ENCODE results near the gene SIRPB1.
"Not testable (repeated sequence)": the region's sequence is repeated elsewhere in the genome, so short reads cannot be mapped to it uniquely, and the experiment has no call there.

The SIRPB1 gene

DNA sequence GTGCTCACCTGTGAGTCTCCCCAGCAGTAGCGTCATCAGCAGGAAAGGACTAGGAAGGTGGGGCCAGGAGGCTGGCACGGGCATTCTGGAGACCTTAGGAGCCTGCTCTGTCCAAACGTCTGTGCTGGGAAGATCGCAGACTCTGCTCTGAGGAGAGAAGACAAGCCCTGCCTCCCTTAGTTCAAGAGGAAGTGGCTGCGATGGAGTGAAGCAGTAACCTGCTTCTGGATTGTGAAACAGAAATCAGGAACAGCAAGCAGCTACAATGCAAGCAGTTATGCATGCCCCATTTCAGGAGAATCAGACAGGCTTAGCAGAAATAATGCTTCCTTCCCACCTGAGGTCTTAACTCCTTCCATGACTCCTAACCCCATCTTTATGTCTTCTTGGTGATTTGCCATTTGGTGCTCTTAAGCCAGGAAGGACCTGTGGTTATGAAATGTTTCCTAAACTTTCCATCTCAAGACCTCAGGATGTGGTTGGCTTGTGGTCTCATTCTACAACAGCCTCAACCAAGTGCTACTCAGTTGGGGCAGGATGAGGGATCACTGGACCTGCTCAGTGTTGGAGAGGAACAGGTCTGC is at the start of gene SIRPB1:
SIRPB1 (minus strand) TSS at position 149 of the 584 bp plus-strand sequence; CDS start at position 84, 65 bp downstream.
- no peak for DNase-seq

DNA sequence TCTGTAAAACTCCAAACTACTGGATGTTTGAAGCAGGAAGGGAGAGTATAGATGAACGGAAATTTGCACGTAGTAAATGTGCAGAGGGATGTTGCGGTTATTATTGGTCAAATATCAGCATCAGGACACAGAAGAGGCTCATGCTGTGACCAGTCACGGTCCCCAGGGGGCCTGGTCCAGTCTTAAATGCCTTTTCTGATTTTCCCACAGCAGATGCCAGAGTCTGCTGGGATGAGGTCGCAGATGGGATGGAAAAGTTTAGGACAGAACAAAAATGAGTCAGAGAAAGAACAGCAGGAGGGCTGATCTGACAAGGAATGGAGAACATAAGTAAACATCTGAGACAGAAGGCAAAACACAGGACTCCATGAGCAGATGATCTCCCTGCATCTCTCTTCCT is 49.5 kb upstream of the SIRPB1 start:
- DNase-seq = no peak

DNA sequence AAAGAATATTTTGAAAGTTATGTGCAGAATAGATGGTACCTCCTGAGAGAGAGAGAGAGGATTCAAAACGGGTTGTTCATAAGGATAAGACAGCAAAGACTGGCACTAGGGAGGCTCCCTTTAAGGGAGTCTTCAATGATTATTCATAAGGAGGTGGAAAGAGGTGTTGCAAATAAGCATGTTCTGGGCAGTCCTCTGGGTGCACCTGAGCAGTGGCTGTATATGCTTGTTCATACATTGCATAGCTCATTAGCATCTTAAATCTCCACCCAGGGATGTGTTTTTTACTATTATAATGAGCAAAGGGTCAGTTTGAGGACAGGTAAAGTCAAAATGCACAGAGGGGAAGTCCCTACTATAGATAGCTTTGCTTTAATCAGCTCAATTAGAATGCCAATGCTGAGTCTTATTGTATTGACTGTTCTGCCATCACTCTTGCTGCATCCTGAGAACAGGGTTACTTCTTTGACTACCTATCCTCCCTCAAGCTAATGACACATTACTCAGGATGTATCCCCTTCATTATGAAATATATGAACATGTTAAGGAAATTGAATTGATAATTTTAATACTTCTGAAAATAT is 47.8 kb upstream of the SIRPB1 start:
- DNase-seq = no peak

DNA sequence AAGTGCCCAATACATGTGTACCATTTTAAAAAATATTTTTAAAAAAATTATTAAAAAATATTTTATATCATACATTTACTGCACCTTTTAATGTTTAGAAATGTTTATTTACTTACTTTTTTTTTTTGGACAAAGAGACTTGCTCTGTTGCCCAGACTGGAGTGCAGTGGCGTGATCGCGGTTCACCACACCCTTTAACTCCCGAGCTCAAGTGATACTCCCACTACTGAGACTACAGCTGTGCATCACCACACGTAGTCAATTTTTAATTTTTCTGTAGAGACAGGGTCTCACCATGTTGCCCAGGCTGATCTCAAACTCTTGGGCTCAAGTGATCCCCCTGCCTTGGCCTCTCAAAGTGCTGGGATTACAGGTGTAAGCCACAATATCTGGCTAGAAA is 47.0 kb upstream of the SIRPB1 start:
- DNase-seq = no peak

DNA sequence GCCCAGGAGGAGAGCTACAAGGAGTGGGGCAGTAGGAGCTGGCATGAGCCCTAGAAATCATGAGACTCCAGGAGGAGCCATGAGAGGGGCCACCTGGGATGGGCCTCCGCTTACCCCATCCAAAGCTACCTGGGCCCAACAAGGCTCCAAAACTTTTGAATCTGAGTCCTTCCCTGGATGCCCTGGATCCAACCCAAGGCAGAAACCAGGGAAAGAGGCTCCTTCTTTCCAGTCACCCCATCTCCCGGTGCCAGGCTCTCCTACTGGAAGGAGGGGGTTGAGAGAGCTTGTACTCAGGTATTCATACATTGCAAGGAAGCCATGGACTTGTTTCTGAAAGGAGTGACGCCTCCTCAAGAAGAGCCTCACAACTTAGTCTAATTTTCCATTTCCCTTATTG is 45.5 kb upstream of the SIRPB1 start:
- no peak for DNase-seq

DNA sequence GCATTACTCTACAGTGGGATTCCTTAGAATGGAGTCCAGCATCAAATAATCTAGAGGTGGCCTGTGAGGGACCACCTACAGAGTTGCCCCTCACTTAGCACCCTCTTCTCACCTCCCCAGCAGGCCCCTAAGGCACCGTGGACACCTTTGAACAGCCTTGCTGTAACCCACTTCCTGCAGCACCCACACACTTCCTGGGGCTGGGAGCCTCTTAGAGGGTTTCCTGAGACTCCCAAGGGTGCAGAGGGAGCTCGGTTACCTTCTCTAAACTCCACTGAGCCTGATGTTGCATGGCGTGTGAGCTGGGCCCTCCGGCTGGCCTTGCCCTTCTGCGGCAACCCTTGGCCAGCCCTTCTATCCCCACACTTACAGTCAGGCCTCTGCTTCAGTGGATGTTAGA is 45.1 kb upstream of the SIRPB1 start:
- no peak for DNase-seq

DNA sequence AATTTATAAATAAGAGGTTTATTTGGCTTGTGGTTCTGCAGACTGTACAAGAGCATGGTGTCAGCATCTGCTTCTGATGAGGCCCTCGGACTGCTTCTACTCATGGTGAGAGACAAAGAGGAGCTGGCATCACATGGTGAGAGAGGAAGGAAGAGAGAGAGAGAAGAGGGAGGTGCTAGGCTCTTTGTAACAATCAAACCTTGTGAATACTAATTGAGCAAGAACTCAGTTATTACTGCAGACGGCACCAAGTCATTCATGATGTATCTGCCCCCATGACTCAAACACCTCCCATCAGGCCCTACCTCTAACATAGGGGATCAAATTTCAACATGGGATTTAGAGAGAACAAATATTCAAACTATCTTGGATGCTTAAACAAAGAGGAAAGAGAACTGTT is 44.1 kb upstream of the SIRPB1 start:
- DNase-seq = no peak

DNA sequence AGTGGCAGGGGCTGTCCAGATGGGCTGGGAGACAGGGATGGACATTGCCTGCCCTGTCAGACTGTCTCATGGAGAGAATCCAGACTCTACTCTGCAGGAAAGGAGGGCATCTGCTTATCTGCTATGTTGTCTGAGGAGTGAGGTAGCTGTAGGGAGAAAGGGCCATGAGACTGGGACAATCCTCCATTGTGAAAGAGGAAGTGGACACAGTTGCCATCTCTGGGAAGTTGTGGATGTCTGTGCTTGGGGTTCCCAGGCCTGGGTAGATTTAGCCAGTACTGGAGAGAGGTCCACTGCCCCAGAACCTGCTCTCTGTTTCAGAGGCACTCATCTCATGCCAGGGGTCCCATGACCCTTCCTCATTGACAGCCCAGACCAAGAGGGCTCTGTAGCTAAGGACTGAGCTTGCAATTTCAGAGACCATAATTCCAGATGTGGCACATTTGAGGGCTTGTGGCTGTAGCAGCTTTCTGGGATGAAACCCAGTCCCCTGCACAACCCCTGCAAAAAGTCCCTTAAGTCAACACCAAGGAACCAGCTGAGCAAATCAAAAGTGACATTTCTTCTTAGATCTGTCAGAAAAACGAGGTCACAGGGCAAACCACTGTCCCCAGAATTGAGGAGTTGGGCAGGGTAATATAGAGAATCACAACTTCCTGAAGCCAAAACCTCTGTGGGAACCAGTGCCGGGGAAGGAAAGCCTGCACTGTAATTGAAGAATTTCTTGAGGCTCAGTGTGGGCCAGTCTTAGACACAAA is 41.9 kb upstream of the SIRPB1 start:
- no peak for DNase-seq

DNA sequence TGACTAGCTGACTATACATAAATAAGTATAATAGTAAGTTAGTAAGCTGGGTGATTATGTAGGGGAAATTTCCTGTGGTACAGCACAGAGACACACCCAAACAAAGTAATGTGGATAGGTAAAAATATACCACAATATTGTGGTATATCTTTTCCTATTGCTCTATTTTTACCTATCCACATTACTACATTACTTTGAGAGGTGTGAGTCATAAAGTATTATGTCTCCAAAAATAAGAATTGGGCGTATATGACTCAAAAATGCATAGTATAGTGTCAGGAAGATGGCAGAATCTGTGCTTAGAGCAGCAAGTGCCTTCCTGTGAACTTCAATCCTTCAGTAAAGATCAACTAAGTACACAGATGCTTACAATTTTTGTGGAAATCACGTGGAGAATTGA is 40.4 kb upstream of the SIRPB1 start:
- no peak for DNase-seq

DNA sequence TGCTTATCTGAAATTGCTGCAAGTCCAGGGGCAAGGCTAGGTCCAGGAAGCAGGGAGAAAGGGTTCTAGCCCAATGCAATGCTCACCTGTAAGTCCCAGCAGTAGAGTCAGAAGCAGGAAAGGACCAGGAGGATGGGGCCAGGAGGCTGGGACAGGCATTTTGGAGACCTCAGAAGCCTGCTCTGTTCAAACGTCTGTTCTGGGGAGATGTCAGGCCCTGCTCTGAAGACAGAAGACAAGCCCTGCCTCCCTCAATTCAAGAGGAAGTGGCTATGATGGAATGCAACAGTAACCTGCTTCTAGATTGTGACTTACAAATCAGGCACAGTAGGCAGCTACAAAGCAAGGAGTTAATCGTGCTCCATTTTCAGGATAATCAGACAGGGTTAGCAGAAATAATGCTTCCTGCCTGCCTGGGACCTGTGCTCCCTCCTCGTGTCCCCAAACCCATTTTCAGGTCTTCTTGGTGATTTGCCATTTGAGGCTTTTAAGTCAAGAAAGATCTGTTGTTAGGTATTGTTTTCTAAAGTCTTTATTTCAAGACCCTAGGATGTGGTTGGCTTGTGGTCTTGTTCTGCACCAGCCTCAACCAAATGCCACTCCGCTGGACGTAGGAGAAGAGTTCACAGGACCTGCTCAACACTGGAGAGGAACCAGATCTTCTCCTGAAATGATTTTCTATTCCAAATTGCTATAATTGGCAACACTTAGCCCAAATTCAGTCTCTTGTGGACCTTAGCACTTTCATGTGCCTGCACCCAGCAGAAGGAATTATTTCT is 37.9 kb upstream of the SIRPB1 start, which contains the start of gene SIRPG:
SIRPG (minus strand) TSS at position 224 of the 779 bp plus-strand sequence; CDS start at position 159, 65 bp downstream.
- DNase-seq = no peak

DNA sequence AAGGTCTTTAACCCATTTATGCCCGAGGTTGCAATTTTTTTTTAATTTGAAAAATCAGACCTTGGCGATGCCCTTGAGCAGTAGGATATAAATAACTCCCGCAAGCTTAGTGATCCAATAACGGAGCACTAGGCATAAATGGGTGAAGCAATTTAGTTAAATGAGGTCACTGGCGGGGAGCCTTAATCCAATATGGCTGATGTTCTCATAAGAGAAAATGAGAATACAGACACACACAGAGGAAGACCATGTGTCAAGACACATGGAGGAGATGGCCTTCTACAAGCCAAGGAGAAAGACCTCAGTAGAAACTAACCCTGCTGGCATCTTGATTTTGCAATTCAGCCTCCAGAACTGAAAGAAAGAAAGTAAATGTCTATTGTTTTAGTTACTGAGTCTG is 37.0 kb upstream of the SIRPB1 start:
- DNase-seq = no peak

DNA sequence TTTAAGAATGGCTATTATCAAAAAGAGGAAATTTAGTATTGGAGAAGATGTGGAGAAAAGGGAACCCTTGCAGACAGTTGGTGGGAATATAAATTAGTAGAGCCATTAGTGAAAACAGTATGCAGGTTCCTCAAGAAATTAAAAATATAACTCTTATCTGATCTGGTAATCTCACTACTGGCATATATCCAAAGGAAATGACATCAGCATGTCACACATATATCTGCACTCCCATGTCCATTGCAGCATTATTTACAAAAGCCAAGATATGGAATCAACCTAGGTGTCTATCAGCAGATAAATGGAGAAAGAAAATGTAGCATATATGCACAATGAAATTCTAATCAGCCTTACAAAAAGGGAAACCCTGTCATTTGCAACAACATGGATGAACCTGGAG is 35.2 kb upstream of the SIRPB1 start:
- no peak for DNase-seq

DNA sequence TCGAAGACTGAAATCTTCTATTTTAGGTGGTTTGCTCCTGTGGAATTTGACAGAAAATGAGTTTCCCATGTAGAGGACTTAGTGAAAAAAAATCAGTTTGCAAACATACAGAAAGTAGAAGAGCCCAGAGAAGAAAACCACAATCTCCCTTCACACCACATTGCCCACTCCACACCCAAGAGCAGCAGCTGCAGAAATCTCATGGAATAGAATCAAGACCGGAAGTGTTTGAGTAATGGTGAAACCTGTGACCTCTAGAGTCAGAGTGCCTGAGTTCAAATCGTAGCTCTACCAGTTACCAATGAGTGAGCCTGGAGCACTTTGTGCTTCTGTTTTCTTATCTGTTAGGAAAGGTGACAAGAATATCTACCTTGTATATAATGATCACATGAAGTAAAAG is 33.2 kb upstream of the SIRPB1 start:
- DNase-seq = no peak

DNA sequence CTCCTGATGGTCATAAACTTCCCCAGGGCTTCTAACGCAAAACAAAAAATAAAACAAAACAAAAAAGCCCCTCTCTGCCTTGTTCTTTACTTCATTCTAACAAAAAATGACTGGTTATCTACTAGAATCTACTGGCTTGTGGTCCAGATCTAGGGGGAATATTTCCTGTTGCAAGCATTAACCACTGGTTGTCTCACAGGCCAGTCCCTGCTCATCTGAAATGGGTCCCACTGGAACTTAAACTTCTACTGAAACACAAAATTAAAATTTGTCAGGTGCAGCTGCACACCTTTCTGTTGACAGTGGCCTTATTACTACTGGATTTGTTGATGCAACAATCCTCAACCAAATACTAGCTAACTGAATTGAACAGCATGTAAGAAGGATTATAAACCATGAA is 32.3 kb upstream of the SIRPB1 start:
- DNase-seq = no peak

DNA sequence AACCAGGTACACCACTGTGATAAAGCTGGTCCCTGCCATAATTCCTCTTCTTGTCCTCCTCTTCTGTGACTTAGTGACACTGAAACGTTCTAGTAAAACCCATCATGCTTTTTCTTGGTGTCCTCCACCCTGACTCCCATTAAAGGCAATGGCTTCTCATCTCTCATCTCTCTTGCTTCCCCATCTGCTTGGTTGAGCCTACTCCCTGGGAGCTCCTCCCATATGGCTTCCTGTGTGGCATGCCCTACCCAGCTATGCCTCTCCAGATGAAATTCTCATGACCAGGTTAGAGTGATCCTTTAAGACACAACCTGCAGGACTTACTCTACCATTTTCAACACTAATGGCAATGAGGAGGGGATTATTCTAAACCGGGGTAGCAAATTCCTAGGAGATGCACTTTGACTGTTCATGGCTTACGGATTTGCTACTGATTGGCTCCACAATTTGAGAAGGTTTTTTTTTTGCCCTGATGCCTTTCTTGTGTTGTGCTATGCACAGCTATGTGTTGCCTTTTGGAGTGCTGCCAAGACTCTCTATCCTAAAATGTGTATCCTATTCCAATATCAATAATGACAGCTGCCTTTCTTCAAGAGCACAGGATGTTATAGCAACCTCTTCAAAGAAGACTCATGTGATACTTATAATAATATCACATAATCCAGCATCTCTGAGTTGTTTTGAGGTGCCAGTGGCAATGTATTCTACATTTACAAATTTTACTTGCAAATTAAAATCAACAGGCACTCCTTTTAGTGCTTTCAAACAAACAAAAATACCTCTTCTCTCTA is 31.7 kb upstream of the SIRPB1 start:
- no peak for DNase-seq

DNA sequence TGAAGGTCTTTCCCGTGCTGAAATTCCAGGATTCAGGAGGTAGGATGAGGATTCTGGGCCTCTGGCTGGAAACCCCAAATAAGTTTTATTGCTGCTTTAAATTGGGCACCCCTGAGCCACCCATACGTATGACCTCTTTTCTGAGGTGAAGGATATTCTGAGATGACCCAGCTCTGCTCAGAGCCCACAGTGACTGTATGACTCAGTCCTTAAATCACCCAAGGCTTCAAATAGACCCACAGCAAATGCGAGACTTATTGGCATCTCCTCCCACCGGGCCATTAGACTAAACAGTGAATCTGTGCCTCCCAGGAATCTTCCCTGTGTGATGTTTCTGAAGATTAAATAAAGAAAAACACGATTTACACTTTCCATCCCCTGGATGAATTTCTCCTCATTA is 28.3 kb upstream of the SIRPB1 start:
- no peak for DNase-seq

DNA sequence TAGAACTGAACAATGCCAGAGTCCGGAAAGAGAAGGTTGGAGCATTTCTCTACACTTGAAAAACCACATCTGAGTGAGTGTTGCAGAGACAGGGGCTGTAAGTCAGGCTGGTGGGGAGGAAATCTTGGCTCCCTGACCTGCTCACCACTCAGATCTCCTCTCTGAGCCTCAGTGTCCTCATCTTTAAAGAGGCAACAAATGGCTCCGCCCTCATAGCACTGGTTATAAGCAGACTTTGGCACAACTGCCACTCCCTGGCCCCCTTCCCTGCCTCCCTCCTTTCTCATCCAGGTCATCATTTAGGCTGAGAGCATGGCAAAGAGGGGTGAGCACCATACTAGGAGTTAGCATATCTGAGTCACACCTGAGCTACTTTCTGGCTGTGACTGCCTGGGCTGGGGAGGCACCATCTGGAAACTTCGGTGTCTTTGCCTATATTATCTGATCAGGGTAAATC is 27.2 kb upstream of the SIRPB1 start:
- no peak for DNase-seq

DNA sequence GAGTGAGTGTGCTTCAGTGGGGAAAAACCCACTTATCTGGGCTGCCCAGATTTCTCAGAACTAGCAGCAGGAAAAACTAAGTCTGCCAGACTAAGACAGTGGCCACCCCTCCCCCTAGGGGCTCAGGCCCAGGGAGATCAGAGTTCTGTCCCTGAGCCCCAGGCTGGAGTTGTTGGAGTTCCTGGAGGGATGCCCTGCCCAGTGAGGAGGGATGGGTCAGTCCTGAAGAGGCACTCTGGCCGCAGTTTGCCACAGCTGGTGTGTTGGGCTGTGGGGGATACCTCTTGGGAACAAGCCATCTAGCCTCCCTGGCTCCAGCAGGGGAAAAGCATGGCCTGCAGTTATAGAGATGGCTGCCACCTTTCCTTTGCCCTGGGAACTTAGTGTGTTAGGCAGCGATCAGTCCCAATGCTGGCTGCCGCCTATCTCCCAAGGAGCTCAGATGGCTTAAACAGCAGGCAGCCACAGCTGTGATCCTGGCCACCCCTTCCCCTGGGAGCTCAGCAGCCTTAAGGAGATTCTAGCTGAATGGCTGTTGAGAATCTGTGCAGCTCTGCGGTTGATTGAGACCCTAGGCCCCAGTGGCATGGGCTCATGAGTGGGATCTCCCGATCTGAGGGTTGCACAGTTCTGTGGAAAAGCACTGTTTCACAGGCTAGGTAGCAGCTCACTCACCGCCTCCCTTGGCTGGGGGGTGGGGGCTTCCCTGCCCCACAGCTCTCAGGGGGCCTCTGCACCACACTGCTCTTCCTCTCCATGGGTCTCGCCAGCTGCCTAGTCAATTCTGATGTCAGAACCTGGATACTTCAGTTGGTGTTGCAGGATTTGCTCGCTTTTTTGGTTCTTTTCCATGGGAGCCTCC is 24.5 kb upstream of the SIRPB1 start:
- DNase-seq = no peak

DNA sequence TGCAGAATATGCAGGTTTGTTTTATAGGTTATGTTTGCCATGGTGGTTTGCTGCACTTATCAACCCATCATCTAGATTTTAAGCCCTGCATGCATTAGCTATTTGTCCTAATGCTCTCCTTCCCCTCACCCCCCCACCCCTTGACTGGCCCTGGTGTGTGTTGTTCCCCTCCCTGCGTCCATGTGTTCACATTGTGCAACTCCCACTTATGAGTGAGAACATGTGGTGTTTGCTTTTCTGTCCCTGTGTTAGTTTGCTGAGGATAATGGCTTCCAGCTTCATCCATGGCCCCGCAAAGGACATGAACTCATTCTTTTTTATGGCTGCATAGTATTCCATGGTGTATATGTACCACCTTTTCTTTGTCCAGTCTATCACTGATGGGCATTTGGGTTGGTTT is 18.8 kb upstream of the SIRPB1 start:
- not testable (repeated sequence) for DNase-seq

DNA sequence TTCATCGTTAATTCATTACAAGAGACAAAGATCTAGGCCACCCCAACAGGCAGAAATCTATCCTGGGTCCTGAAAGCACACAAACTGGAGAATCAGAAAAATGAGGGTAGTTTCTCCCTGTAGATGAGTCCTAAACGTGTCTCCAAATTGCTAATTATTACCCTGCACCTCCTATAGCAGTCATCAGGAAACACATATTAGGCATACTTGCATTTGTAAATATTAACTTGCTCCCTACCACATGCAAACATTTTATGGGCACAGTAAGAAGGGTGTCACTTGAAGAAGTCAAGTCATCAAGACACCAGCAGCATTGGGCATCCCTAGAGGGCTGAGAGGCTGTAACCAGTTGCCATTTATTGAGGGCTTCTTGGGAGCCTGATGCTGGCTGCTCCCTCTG is 17.9 kb upstream of the SIRPB1 start:
- DNase-seq = no peak

DNA sequence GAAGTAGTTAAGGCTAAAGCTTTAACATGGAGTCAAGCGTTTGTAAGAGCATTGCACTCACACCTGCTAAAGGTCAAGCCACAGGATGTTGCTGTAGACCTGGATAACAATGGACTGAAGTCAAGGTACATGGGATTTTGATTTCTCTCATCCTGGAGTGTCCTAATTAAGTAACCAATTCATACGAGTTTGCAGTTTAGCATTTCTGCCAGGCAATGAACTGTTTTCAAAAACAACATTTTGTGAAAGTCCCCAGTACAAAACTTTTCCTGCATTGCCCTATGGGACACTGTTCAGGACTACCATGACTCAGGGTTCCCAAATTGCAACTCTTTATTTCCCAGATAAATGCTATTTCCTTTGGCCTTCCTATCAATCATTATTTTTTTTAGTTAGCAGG is 17.4 kb upstream of the SIRPB1 start:
- DNase-seq = no peak

DNA sequence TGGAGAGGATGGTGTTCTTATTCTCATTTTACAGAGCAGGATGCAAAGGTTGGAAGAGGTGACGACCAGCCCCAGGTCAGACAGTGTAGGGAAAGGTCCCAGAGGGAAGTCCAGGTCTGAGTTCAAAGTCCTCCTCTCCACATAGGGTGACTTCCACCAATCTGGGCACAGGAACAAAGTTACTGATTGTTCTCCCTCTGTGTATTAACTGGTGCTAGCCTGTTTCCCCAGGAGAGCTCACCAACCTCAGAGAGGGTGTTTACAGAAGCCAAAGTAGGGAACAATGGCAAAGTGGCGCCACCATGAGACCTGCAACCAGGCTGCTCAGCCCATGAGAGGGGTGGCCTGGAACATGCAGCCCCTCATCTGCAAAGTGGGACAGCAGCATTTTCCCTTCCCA is 16.8 kb upstream of the SIRPB1 start:
- no peak for DNase-seq
